GM12878 (cell line): Measurements from ENCODE around the gene STRBP. TPM values are rescaled to one million over a fixed set of nuclear protein-coding genes. Genes with fewer than 3 reads are reported as not detected.
"Not testable (repeated sequence)": the region's sequence is repeated elsewhere in the genome, so short reads cannot be mapped to it uniquely, and the experiment has no call there.

ENCODE experiments used
- ATAC-seq: fragments of 200-7000 bp; cut with Tn5 transposase; 3 replicates; pipeline ENCODE4 v1.9.1; 2020; ENCODE audit warnings: mild to moderate bottlenecking, moderate library complexity
- BruUV-seq: library from RNA; stranded (reverse); fragments of 400-500 nt; replicated peaks from 2 replicates; lab custom pipeline; 2021; lab: Mats Ljungman, UMichigan
- CTCF ChIA-PET: fragments of 300-600 bp; sonication (Branson Sonifier 250); formaldehyde crosslinking; extraction: SDS; loops from one replicate; lab custom pipeline; 2021; ENCODE audit warnings: inconsistent platforms; lab: Yijun Ruan, JAX
- POLR2A ChIA-PET: fragments of 350-600 bp; formaldehyde crosslinking; extraction: SDS; loops from one replicate; lab custom pipeline; 2021; ENCODE audit warnings: inconsistent platforms; lab: Charles Lee
- RAD21 ChIA-PET: fragments of 300-600 bp; sonication (Branson Sonifier 250); formaldehyde crosslinking; loops from one replicate; lab custom pipeline; 2023; ENCODE audit warnings: antibody characterized with exemption; ENCODE audit not compliant: unreplicated experiment; lab: Charles Lee
- SMC1A ChIA-PET: fragments of 300-600 bp; sonication (Branson Sonifier 250); formaldehyde crosslinking; loops from one replicate; lab custom pipeline; 2023; ENCODE audit not compliant: unreplicated experiment, uncharacterized antibody; lab: Charles Lee
- DNase-seq: peaks from one replicate; pipeline ENCODE4 v3.0.0-alpha.2; 2011; ENCODE audit warnings: low read depth, low spot score
- FAIRE-seq: peaks from 3 replicates; lab custom pipeline; 2011; peaks lifted over from hg19 to GRCh38; lab: Jason Lieb, UNC
- H2AFZ ChIP-seq: 2 replicates; pipeline ENCODE4 v1.6.0; 2011; ENCODE audit warnings: low read depth, low read length, control low read depth; ENCODE audit not compliant: control insufficient read depth
- H3K27ac ChIP-seq: 2 replicates; pipeline ENCODE4 v1.5.1; 2011; ENCODE audit warnings: control low read depth; ENCODE audit not compliant: control insufficient read depth, insufficient read depth
- H3K27me3 ChIP-seq, 2 experiments: replicated peaks in 1 of 2; 2 replicates each; pipeline versions ENCODE4 v1.6.0 to v1.6.1; 2011; ENCODE audit warnings: low read length in 1 of 2; ENCODE audit not compliant: control insufficient read depth in 2 of 2, insufficient read depth in 2 of 2
- H3K36me3 ChIP-seq, 2 experiments: 2 replicates each; pipeline ENCODE4 v1.5.1; 2011; ENCODE audit warnings: low read length in 1 of 2; ENCODE audit not compliant: control insufficient read depth in 2 of 2, insufficient read depth in 2 of 2
- H3K4me1 ChIP-seq: 2 replicates; pipeline ENCODE4 v1.6.1; 2011; ENCODE audit warnings: mild to moderate bottlenecking, low read length, moderate library complexity, mixed read lengths; ENCODE audit not compliant: control insufficient read depth, insufficient read depth
- H3K4me2 ChIP-seq: 2 replicates; pipeline ENCODE4 v1.6.0; 2011; ENCODE audit warnings: control low read depth; ENCODE audit not compliant: control insufficient read depth, insufficient read depth
- H3K4me3 ChIP-seq: fragments of 200-600 bp; sonication (generic); 2 replicates; pipeline ENCODE4 v1.5.1; 2016
- H3K79me2 ChIP-seq: 2 replicates; pipeline ENCODE4 v1.6.0; 2011; ENCODE audit warnings: low read length; ENCODE audit not compliant: control insufficient read depth, insufficient read depth
- H3K9ac ChIP-seq: 2 replicates; pipeline ENCODE4 v1.8.0; 2011; ENCODE audit warnings: low read length, control low read depth, mixed read lengths; ENCODE audit not compliant: control insufficient read depth, insufficient read depth
- H3K9me3 ChIP-seq: replicated peaks from 3 replicates; pipeline ENCODE4 v1.5.1; 2011; ENCODE audit warnings: mild to moderate bottlenecking, low read length; ENCODE audit not compliant: control insufficient read depth, insufficient read depth
- H4K20me1 ChIP-seq: 2 replicates; pipeline ENCODE4 v1.6.0; 2011; ENCODE audit not compliant: control insufficient read depth, insufficient read depth
- NFYA ChIP-seq: IDR thresholded peaks from 2 replicates; pipeline ENCODE4 v1.6.1; 2011; ENCODE audit warnings: low read depth, mild to moderate bottlenecking, low read length, improper control_type of control experiment, borderline replicate concordance
- NFYB ChIP-seq: IDR thresholded peaks from 2 replicates; pipeline ENCODE4 v1.6.1; 2011; ENCODE audit warnings: low read depth, mild to moderate bottlenecking, low read length, improper control_type of control experiment, moderate library complexity; ENCODE audit not compliant: insufficient read depth
- NR2C2 ChIP-seq: IDR thresholded peaks from 2 replicates; pipeline ENCODE4 v1.6.1; 2011; ENCODE audit warnings: borderline replicate concordance, low read depth; ENCODE audit not compliant: control insufficient read depth, insufficient read length
- RCOR1 ChIP-seq: conservative IDR thresholded peaks from 2 replicates; pipeline ENCODE4 v1.6.1; 2012; ENCODE audit warnings: low read depth, low read length, improper control_type of control experiment
- SMAD1 ChIP-seq: fragments of 450-650 bp; IDR thresholded peaks from 2 replicates; pipeline ENCODE4 v1.6.1; 2018; ENCODE audit warnings: mild to moderate bottlenecking, low read depth; ENCODE audit not compliant: partially characterized antibody
- SP1 ChIP-seq: IDR thresholded peaks from one replicate; pipeline ENCODE4 v1.6.1; 2011; ENCODE audit warnings: low read depth, low read length
- TBL1XR1 ChIP-seq: IDR thresholded peaks from 2 replicates; pipeline ENCODE4 v1.6.1; 2012; ENCODE audit warnings: low read depth, low read length, improper control_type of control experiment
- WGBS: methylation state at CpG from one replicate; pipeline ENCODE4 v1.1.6; 2016; ENCODE audit warnings: low lambda C conversion rate; ENCODE audit not compliant: insufficient replicate concordance, insufficient coverage; ENCODE audit errors: missing lambda C conversion rate; 5-methylcytosine and 5-hydroxymethylcytosine counted together
- in situ Hi-C: fragments of 300-500 bp; cut with MboI; formaldehyde crosslinking; loops from 9 replicates; pipeline ENCODE4 v1.14.3; 2018; ENCODE audit warnings: mixed read lengths
- intact Hi-C: fragments of 100-400 bp; cut with micrococcal nuclease; formaldehyde crosslinking; loops from one replicate; pipeline ENCODE4 v1.14.2; 2022; ENCODE audit not compliant: unreplicated experiment
- polyA plus RNA-seq, 11 experiments: library from polyadenylated mRNA; depleted of rRNA in 4 of 11; unstranded in 6 of 11; stranded (reverse) in 5 of 11; fragments of >200 nt; fragmentation: Nextera tagmentation in 4 of 11; fragmentation: Illumina TruSeq in 1 of 11; extraction: Ambion mirVana in 4 of 11; extraction: Trizol in 1 of 11; gene quantifications; 1 replicate in 1 of 11; 2 replicates in 10 of 11; pipeline versions ENCODE4 v1.2.1 to v1.2.3, GENCODE V29; 2011 to 2016; ENCODE audit warnings: inconsistent platforms in 2 of 11, missing spikeins in 2 of 11, low read depth in 1 of 11
- total RNA-seq, 4 experiments: library from RNA; depleted of rRNA in 3 of 4; stranded (reverse); fragments of >200 nt in 3 of 4; fragmentation: Illumina TruSeq in 1 of 4; extraction: Trizol in 1 of 4; gene quantifications; 2 replicates each; pipeline versions ENCODE4 v1.2.1 to v1.2.3, GENCODE V29; 2013 to 2021
- TF ChIP-seq, protein P1 (sequence below): IDR thresholded peaks from 2 replicates; pipeline ENCODE4 v1.6.1; 2012; ENCODE audit warnings: low read depth, low read length, improper control_type of control experiment
- TF ChIP-seq, protein P2 (sequence below): fragments of 450-650 bp; IDR thresholded peaks from 2 replicates; pipeline ENCODE4 v1.6.1; 2016; ENCODE audit warnings: mild to moderate bottlenecking

Gene STRBP
- total and polyA plus RNA-seq, 10 of the 15 experiments (the other 5 are each of a cell fraction or from before 2014, with no cell fraction given), result 31.0 to 96.8 (median 71.4) TPM

DNA sequence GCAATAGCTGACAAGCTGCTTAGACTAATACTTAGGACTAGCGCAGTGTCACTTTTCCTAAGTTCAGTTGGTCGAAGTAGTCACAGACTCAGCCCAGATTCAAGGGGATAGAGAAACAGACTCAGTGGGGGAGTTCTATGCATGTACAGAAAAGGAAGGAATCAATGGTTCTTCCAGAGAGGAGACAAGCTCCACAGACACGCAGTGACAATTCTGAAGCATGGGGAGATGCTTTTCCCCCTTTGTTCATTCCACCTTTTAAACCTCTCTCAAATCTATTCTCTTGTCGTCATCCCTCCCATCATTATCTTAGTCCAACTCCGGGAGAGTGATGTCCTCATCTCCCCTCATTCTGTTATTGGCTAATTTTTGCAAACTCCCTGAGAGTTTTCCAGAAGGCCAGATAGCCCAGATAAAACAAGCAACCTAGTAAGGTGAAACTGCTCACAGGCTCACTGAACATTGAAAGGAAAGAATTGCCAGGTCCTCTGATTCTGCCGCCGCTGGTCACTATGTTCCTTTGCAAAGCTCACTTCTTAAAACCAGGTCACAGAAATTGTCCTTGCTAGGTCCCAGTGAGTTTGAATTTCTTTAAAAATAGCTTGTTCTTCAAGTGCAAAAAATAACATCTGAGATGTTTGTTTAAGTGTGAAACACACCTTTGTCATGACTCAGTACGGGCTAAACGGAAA lies 13.4 kb upstream of the STRBP start (continued):
- TF ChIP-seq, protein P1, sequence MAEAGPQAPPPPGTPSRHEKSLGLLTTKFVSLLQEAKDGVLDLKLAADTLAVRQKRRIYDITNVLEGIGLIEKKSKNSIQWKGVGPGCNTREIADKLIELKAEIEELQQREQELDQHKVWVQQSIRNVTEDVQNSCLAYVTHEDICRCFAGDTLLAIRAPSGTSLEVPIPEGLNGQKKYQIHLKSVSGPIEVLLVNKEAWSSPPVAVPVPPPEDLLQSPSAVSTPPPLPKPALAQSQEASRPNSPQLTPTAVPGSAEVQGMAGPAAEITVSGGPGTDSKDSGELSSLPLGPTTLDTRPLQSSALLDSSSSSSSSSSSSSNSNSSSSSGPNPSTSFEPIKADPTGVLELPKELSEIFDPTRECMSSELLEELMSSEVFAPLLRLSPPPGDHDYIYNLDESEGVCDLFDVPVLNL, result no peak

DNA sequence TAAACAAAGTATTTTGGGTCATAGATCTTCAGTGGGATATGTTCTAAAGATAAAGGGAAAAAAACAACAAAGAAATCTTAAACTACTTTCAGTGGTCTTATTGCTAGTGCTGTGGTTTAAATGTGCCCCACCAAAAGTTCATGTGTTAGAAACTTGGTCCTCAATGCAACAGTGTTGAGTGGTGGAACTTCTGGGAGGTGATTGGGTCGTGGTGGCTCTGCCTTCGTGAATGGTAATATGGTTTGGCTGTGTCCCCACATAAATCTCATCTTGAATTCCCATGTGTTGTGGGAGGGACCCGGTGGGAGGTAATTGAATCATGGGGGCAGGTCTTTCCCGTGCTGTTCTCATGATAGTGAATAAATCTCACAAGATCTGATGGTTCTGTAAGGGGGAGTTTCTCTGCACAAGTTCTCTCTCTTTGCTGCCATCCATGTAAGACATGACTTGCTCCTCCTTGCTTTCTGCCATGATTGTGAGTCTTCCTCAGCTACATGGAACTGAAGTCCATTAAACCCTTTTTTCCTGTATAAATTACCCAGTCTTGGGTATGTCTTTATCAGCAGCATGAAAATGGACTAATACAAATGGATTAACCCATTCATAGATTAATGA lies 10.6 kb upstream of the STRBP start:
- H3K9ac ChIP-seq, intact Hi-C loops, H3K4me2 ChIP-seq, H3K79me2 ChIP-seq, BruUV-seq, CTCF ChIA-PET, FAIRE-seq, H2AFZ ChIP-seq, in situ Hi-C loops, H3K27ac ChIP-seq, H3K27me3 ChIP-seq, H3K4me3 ChIP-seq, DNase-seq, H3K4me1 ChIP-seq, ATAC-seq, H3K9me3 ChIP-seq, RAD21 ChIA-PET, H4K20me1 ChIP-seq, H3K36me3 ChIP-seq: not testable (repeated sequence)
- POLR2A ChIA-PET, result interaction anchor here (0.8 kb wide), 1 partner anchor 9 kb away, joined by 3 read pairs; no protein-coding TSS in a partner anchor
- SMC1A ChIA-PET, result interaction anchor here (1.6 kb wide), 1 partner anchor 9 kb away, joined by 4 read pairs; no protein-coding TSS in a partner anchor
- 86% methylated on average over 4 of the region's 4 CpGs for WGBS

DNA sequence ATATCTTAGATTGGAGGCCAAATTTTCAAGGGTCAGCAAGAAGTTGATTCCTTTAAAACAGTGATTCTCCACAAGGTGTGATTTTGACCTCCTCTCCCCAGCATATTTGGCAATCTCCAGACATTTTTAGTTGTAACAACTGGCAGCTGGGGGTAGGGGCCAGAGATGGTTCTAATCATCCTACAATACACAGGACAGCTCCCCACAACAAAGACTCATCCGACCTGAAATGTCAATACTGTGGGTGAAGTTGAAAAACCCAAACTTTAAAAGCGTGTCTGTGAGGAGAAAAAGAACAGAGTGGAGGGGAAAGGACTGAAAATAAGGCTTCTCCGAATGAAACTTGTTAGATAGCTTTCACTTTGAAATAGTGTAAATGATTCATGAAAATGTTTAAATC lies 10.0 kb upstream of the STRBP start:
- no peak for ATAC-seq
- no peaks in the 10 kb centered on the region for H3K27me3 ChIP-seq
- H2AFZ ChIP-seq, result no peak overlapping the region
- H3K36me3 ChIP-seq, result no peaks in the 10 kb centered on the region
- ChIA-PET SMC1A (no interaction called here), POLR2A (interaction anchor here (0.8 kb wide), 1 partner anchor 9 kb away, joined by 3 read pairs; no protein-coding TSS in a partner anchor), CTCF (no interaction called here), RAD21 (no interaction called here)
- H3K4me2 ChIP-seq, result no peak overlapping the region
- FAIRE-seq, result no peak
- TF ChIP-seq NFYA (no peak), NFYB (no peak), SMAD1 (no peak), TBL1XR1 (no peak), NR2C2 (no peak), SP1 (no peak), RCOR1 (no peak)
- TF ChIP-seq, protein P2, sequence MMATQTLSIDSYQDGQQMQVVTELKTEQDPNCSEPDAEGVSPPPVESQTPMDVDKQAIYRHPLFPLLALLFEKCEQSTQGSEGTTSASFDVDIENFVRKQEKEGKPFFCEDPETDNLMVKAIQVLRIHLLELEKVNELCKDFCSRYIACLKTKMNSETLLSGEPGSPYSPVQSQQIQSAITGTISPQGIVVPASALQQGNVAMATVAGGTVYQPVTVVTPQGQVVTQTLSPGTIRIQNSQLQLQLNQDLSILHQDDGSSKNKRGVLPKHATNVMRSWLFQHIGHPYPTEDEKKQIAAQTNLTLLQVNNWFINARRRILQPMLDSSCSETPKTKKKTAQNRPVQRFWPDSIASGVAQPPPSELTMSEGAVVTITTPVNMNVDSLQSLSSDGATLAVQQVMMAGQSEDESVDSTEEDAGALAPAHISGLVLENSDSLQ, result no peak
- no peak for DNase-seq
- BruUV-seq, result no TSS peak
- H3K27ac ChIP-seq, result no peak overlapping the region
- in situ Hi-C loops, result no loop called here
- H3K9ac ChIP-seq, result no peak overlapping the region
- peaks cover 4% of the 10 kb centered on the region; the same call in 2 of the 3 replicates for H3K9me3 ChIP-seq
- no peak overlapping the region for H3K4me3 ChIP-seq
- peaks cover 4% of the 10 kb centered on the region; the same call in 1 of the 2 replicates for H3K4me1 ChIP-seq
- H4K20me1 ChIP-seq, result no peaks in the 10 kb centered on the region
- intact Hi-C loops, result no loop called here
- WGBS, result 52% methylated on average over 3 of the region's 3 CpGs
- H3K79me2 ChIP-seq, result no peaks in the 10 kb centered on the region
